Measurements from ENCODE around the gene NTN1. TPM values are rescaled to one million over a fixed set of nuclear protein-coding genes. Genes with fewer than 3 reads are reported as not detected.

The NTN1 gene
- total RNA-seq, 1 experiment from 2014 or later, result 17.7 TPM

- H2AFZ ChIP-seq, result no peak overlapping the region
- H3K36me3 ChIP-seq (ENCODE audit: low read depth), result no peaks in the 10 kb centered on the region
- intact Hi-C loops (cut with micrococcal nuclease; ENCODE audit: unreplicated experiment), result no loop called here
- H3K9me3 ChIP-seq (ENCODE audit: insufficient read depth, low read depth), result no peaks in the 10 kb centered on the region
- H3K4me3 ChIP-seq, result no peak overlapping the region
- BruUV-seq (replicated peaks), result no TSS peak
- TF ChIP-seq, protein P1, sequence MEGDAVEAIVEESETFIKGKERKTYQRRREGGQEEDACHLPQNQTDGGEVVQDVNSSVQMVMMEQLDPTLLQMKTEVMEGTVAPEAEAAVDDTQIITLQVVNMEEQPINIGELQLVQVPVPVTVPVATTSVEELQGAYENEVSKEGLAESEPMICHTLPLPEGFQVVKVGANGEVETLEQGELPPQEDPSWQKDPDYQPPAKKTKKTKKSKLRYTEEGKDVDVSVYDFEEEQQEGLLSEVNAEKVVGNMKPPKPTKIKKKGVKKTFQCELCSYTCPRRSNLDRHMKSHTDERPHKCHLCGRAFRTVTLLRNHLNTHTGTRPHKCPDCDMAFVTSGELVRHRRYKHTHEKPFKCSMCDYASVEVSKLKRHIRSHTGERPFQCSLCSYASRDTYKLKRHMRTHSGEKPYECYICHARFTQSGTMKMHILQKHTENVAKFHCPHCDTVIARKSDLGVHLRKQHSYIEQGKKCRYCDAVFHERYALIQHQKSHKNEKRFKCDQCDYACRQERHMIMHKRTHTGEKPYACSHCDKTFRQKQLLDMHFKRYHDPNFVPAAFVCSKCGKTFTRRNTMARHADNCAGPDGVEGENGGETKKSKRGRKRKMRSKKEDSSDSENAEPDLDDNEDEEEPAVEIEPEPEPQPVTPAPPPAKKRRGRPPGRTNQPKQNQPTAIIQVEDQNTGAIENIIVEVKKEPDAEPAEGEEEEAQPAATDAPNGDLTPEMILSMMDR (conservative IDR thresholded peaks at IDR 0.05), result no peak
- no peak for TF ChIP-seq EZH2 (IDR thresholded peaks at IDR 0.05; ENCODE audit: low read depth)
- no peaks in the 10 kb centered on the region for H3K9me2 ChIP-seq (ENCODE audit: insufficient read depth)
- no peaks in the 10 kb centered on the region for H3F3A ChIP-seq (ENCODE audit: insufficient read depth, low read depth)
- no peaks in the 10 kb centered on the region for H3K27me3 ChIP-seq (ENCODE audit: insufficient read depth, low read depth)
- no peaks in the 10 kb centered on the region for H3K79me2 ChIP-seq (ENCODE audit: low read depth)
- no peak for DNase-seq
- no peak overlapping the region for H3K27ac ChIP-seq
- H3K4me1 ChIP-seq (replicated peaks; ENCODE audit: insufficient read depth), result no peaks in the 10 kb centered on the region
- no peak overlapping the region for H3K4me2 ChIP-seq
- H4K20me1 ChIP-seq (ENCODE audit: insufficient read depth), result no peaks in the 10 kb centered on the region
- POLR2A ChIA-PET (ENCODE audit: unreplicated experiment), result no interaction called here
- CTCF ChIA-PET, result interaction anchor here (0.5 kb wide), 1 partner anchor 61 kb away, joined by 4 read pairs; no protein-coding TSS in a partner anchor
Measured at GRCh38 chr17:9094193-9094592, 72.9 kb downstream of the NTN1 start.

GRCh38 chr17:9095390-9095789, 74.1 kb downstream of the NTN1 start:
- TF ChIP-seq EZH2 (IDR thresholded peaks at IDR 0.05; ENCODE audit: low read depth), result no peak
- TF ChIP-seq, protein P1 (conservative IDR thresholded peaks at IDR 0.05), result no peak
- POLR2A ChIA-PET (ENCODE audit: unreplicated experiment), result no interaction called here
- Histone ChIP-seq H3F3A (ENCODE audit: insufficient read depth, low read depth) (no peaks in the 10 kb centered on the region), H4K20me1 (ENCODE audit: insufficient read depth) (no peaks in the 10 kb centered on the region), H3K9me2 (ENCODE audit: insufficient read depth) (no peaks in the 10 kb centered on the region), H3K4me2 (no peak overlapping the region), H3K4me1 (replicated peaks; ENCODE audit: insufficient read depth) (no peaks in the 10 kb centered on the region), H3K9me3 (ENCODE audit: insufficient read depth, low read depth) (no peaks in the 10 kb centered on the region), H3K36me3 (ENCODE audit: low read depth) (no peaks in the 10 kb centered on the region), H3K4me3 (no peak overlapping the region), H3K27me3 (ENCODE audit: insufficient read depth, low read depth) (no peaks in the 10 kb centered on the region), H3K27ac (no peak overlapping the region), H3K79me2 (ENCODE audit: low read depth) (no peaks in the 10 kb centered on the region), H2AFZ (no peak overlapping the region)
- intact Hi-C loops (cut with micrococcal nuclease; ENCODE audit: unreplicated experiment), result no loop called here
- CTCF ChIA-PET, result no interaction called here
- no TSS peak for BruUV-seq (replicated peaks)
- no peak for DNase-seq

- TF ChIP-seq, protein P1 (conservative IDR thresholded peaks at IDR 0.05), result no peak
- no peak for TF ChIP-seq EZH2 (IDR thresholded peaks at IDR 0.05; ENCODE audit: low read depth)
- ChIA-PET POLR2A (ENCODE audit: unreplicated experiment) (no interaction called here), CTCF (no interaction called here)
- H3K27me3 ChIP-seq (ENCODE audit: insufficient read depth, low read depth), result no peaks in the 10 kb centered on the region
- H3K79me2 ChIP-seq (ENCODE audit: low read depth), result no peaks in the 10 kb centered on the region
- H3K9me2 ChIP-seq (ENCODE audit: insufficient read depth), result no peaks in the 10 kb centered on the region
- no peak overlapping the region for H3K4me3 ChIP-seq
- intact Hi-C loops (cut with micrococcal nuclease; ENCODE audit: unreplicated experiment), result no loop called here
- no peaks in the 10 kb centered on the region for H3F3A ChIP-seq (ENCODE audit: insufficient read depth, low read depth)
- H3K4me1 ChIP-seq (replicated peaks; ENCODE audit: insufficient read depth), result no peaks in the 10 kb centered on the region
- H3K27ac ChIP-seq, result no peak overlapping the region
- no peak overlapping the region for H2AFZ ChIP-seq
- H3K9me3 ChIP-seq (ENCODE audit: insufficient read depth, low read depth), result no peaks in the 10 kb centered on the region
- no peaks in the 10 kb centered on the region for H3K36me3 ChIP-seq (ENCODE audit: low read depth)
- H4K20me1 ChIP-seq (ENCODE audit: insufficient read depth), result no peaks in the 10 kb centered on the region
- DNase-seq, result no peak
- H3K4me2 ChIP-seq, result no peak overlapping the region
- BruUV-seq (replicated peaks), result no TSS peak
Measured at GRCh38 chr17:9098242-9098825, 77.0 kb downstream of the NTN1 start.

Data from PC-9 (cell line).